Umbilical cord (tissue), 2 donors: Measurements from ENCODE around the gene CTAG1B. TPM values are rescaled to one million over a fixed set of nuclear protein-coding genes. Genes with fewer than 3 reads are reported as not detected.
"Not testable (repeated sequence)": the region's sequence is repeated elsewhere in the genome, so short reads cannot be mapped to it uniquely, and the experiment has no call there.

Source experiments
- DNase-seq: peaks from one replicate; pipeline ENCODE4 v3.0.0-alpha.2; 2015; ENCODE audit warnings: low spot score
- total RNA-seq: library from RNA; depleted of rRNA; stranded (reverse); fragments of >200 nt; gene quantifications from one replicate; pipeline ENCODE4 v1.2.3, GENCODE V29; 2014; ENCODE audit warnings: low replicate concordance; ENCODE audit not compliant: insufficient read depth

Gene CTAG1B
- not detected for total RNA-seq

GRCh38 chrX:154619182-154619581 lies at the start of gene CTAG1B:
TSS of gene CTAG1B (minus strand) at chrX:154619282. CDS start at chrX:154619218, 64 bp downstream.
- DNase-seq, result not testable (repeated sequence)

GRCh38 chrX:154661899-154662298 lies 42.8 kb upstream of the CTAG1B start:
- DNase-seq, result peak; percentile 3

GRCh38 chrX:154661170-154661569 lies 42.1 kb upstream of the CTAG1B start:
- no peak for DNase-seq

GRCh38 chrX:154660541-154660940 lies 41.5 kb upstream of the CTAG1B start:
- no peak for DNase-seq

- DNase-seq, result no peak
These were observed 39.9 kb upstream of the CTAG1B start for GRCh38 chrX:154658957-154659356.

- no peak for DNase-seq
These were observed 39.1 kb upstream of the CTAG1B start for GRCh38 chrX:154658187-154658586.

- DNase-seq, result no peak
These were observed 38.2 kb upstream of the CTAG1B start for GRCh38 chrX:154657226-154657805.

- DNase-seq, result no peak
These were observed 36.7 kb upstream of the CTAG1B start for GRCh38 chrX:154655786-154656185.

GRCh38 chrX:154655346-154655745 lies 36.3 kb upstream of the CTAG1B start:
- no peak for DNase-seq

GRCh38 chrX:154654925-154655324 lies 35.8 kb upstream of the CTAG1B start:
- no peak for DNase-seq

- no peak for DNase-seq
These were observed 35.3 kb upstream of the CTAG1B start for GRCh38 chrX:154654372-154654771.

GRCh38 chrX:154653413-154653812 lies 34.3 kb upstream of the CTAG1B start, which contains the start of gene CTAG2:
TSS of gene CTAG2 (minus strand) at chrX:154653579. CDS start at chrX:154653515, 64 bp downstream.
- not testable (repeated sequence) for DNase-seq

- DNase-seq, result no peak
These were observed 33.9 kb upstream of the CTAG1B start for GRCh38 chrX:154653048-154653401.

GRCh38 chrX:154652311-154653047 lies 33.4 kb upstream of the CTAG1B start:
- no peak for DNase-seq

- DNase-seq, result no peak
These were observed 31.1 kb upstream of the CTAG1B start for GRCh38 chrX:154650221-154650510.

GRCh38 chrX:154649503-154650220 lies 30.6 kb upstream of the CTAG1B start:
- no peak for DNase-seq

GRCh38 chrX:154648931-154649330 lies 29.8 kb upstream of the CTAG1B start:
- DNase-seq, result no peak

- DNase-seq, result not testable (repeated sequence)
These were observed 26.8 kb upstream of the CTAG1B start for GRCh38 chrX:154645745-154646378.

- DNase-seq, result not testable (repeated sequence)
These were observed 24.6 kb upstream of the CTAG1B start for GRCh38 chrX:154643708-154644107.

- DNase-seq, result not testable (repeated sequence)
These were observed 22.7 kb upstream of the CTAG1B start for GRCh38 chrX:154641740-154642139.

GRCh38 chrX:154633661-154634060 lies 14.6 kb upstream of the CTAG1B start:
- not testable (repeated sequence) for DNase-seq

- not testable (repeated sequence) for DNase-seq
These were observed 11.9 kb upstream of the CTAG1B start for GRCh38 chrX:154630949-154631348.
